K562 (cell line): ENCODE data around the gene IP6K3. TPM values are rescaled to one million over a fixed set of nuclear protein-coding genes. Genes with fewer than 3 reads are reported as not detected.
A peak's percentile ranks its signal among the peaks of the same experiment; 100 is the strongest.

Experiments
- ATAC-seq: fragments of 200-7000 bp; cut with Tn5 transposase; 3 replicates; pipeline ENCODE4 v1.9.1; 2020; ENCODE audit warnings: moderate library complexity
- BruUV-seq: library from RNA; stranded (reverse); fragments of 400-500 nt; replicated peaks from 2 replicates; lab custom pipeline; 2021; lab: Mats Ljungman, UMichigan
- CTCF ChIA-PET: fragments of 300-600 bp; formaldehyde crosslinking; extraction: SDS; loops from one replicate; lab custom pipeline; 2021; ENCODE audit warnings: low intra/inter-chr PET ratio; lab: Yijun Ruan, JAX
- POLR2A ChIA-PET: fragments of 300-600, 350-650 bp; sonication (Branson Sonifier 250); formaldehyde crosslinking; extraction: SDS; loops from one replicate; lab custom pipeline; 2021; ENCODE audit warnings: antibody characterized with exemption, inconsistent platforms; lab: Yijun Ruan, JAX
- DNase-seq, 4 experiments: peaks; one replicate each; pipeline versions ENCODE4 v3.0.0 to v3.0.0-alpha.2; 2011 to 2018; ENCODE audit warnings: low spot score in 3 of 4, mixed read lengths in 3 of 4; ENCODE audit errors: extremely low read depth in 1 of 4
- FAIRE-seq: peaks from 2 replicates; lab custom pipeline; 2011; peaks lifted over from hg19 to GRCh38; lab: Jason Lieb, UNC
- H2AFZ ChIP-seq: 2 replicates; pipeline ENCODE4 v1.6.0; 2011; ENCODE audit warnings: low read depth, low read length, control low read depth, inconsistent platforms
- H3K27ac ChIP-seq: fragments of 200-600 bp; 3 replicates; pipeline ENCODE4 v1.8.0; 2011; ENCODE audit warnings: low read depth, mild to moderate bottlenecking, control low read depth, inconsistent platforms, low read length, moderate library complexity, mixed read lengths; ENCODE audit errors: extremely low read depth
- H3K27me3 ChIP-seq, 2 experiments: fragments of 300-600 bp in 1 of 2; 2 replicates in 1 of 2; 3 replicates in 1 of 2; pipeline versions ENCODE4 v1.6.0 to v1.8.0; 2011; ENCODE audit warnings: inconsistent platforms in 2 of 2, low read length in 2 of 2, mild to moderate bottlenecking in 1 of 2, mixed read lengths in 1 of 2, moderate library complexity in 1 of 2; ENCODE audit not compliant: control insufficient read depth in 2 of 2, insufficient read depth in 2 of 2
- H3K36me3 ChIP-seq: fragments of 300-600 bp; 3 replicates; pipeline ENCODE4 v1.8.0; 2011; ENCODE audit warnings: mild to moderate bottlenecking, low read length, inconsistent platforms; ENCODE audit not compliant: control insufficient read depth, insufficient read depth
- H3K4me1 ChIP-seq, 2 experiments: fragments of 200-600 bp in 1 of 2; replicated peaks in 1 of 2; 2 replicates in 1 of 2; 3 replicates in 1 of 2; pipeline versions ENCODE4 v1.5.1 to v1.8.0; 2011; ENCODE audit warnings: inconsistent platforms in 2 of 2, low read length in 2 of 2, mild to moderate bottlenecking in 1 of 2, mixed read lengths in 1 of 2, moderate library complexity in 1 of 2; ENCODE audit not compliant: control insufficient read depth in 2 of 2, insufficient read depth in 2 of 2
- H3K4me2 ChIP-seq: 2 replicates; pipeline ENCODE4 v1.6.1; 2011; ENCODE audit warnings: low read length, control low read depth, inconsistent platforms, mixed read lengths; ENCODE audit not compliant: insufficient read depth
- H3K4me3 ChIP-seq: fragments of 200-600 bp; sonication (generic), shearing (Covaris generic); 2 replicates; pipeline ENCODE4 v1.5.1; 2016; ENCODE audit warnings: control low read depth, inconsistent platforms
- H3K79me2 ChIP-seq: fragments of 200-600 bp; 3 replicates; pipeline ENCODE4 v1.8.0; 2011; ENCODE audit warnings: low read length, inconsistent platforms; ENCODE audit not compliant: control insufficient read depth, insufficient read depth
- H3K9ac ChIP-seq, 2 experiments: 2 replicates each; pipeline versions ENCODE4 v1.6.0 to v1.6.1; 2011; ENCODE audit warnings: low read depth in 2 of 2, low read length in 2 of 2, control low read depth in 1 of 2, inconsistent platforms in 1 of 2, mild to moderate bottlenecking in 1 of 2, mixed read lengths in 1 of 2; ENCODE audit not compliant: insufficient read depth in 1 of 2
- H3K9me1 ChIP-seq: one replicate; pipeline ENCODE4 v1.6.0; 2011; ENCODE audit warnings: inconsistent platforms, mild to moderate bottlenecking, low read length, moderate library complexity; ENCODE audit not compliant: control insufficient read depth, insufficient read depth
- H3K9me3 ChIP-seq: replicated peaks from 2 replicates; pipeline ENCODE4 v1.5.1; 2011; ENCODE audit warnings: low read depth, low read length, inconsistent platforms; ENCODE audit not compliant: control insufficient read depth, insufficient read depth
- H4K20me1 ChIP-seq: replicated peaks from 2 replicates; pipeline ENCODE4 v1.6.1; 2011; ENCODE audit warnings: low read length, inconsistent platforms, mixed read lengths; ENCODE audit not compliant: control insufficient read depth, insufficient read depth
- BCOR ChIP-seq: fragments of 450-650 bp; IDR thresholded peaks from 2 replicates; pipeline ENCODE4 v1.6.1; 2016
- FOSL1 ChIP-seq: fragments of 200-800 bp; sonication (Bioruptor generic); conservative IDR thresholded peaks from 2 replicates; pipeline ENCODE4 v1.6.1; 2016; ENCODE audit warnings: missing genetic modification characterization, missing compliant biosample characterization
- ILF3 ChIP-seq: fragments of 450-650 bp; IDR thresholded peaks from 2 replicates; pipeline ENCODE4 v1.6.1; 2018; ENCODE audit warnings: antibody characterized with exemption, mild to moderate bottlenecking, moderate library complexity, borderline replicate concordance
- L3MBTL2 ChIP-seq: fragments of 450-650 bp; IDR thresholded peaks from 2 replicates; pipeline ENCODE4 v1.6.1; 2016; ENCODE audit warnings: mild to moderate bottlenecking, moderate library complexity
- MIER1 ChIP-seq: fragments of 450-650 bp; IDR thresholded peaks from 2 replicates; pipeline ENCODE4 v1.6.1; 2016; ENCODE audit warnings: antibody characterized with exemption, mild to moderate bottlenecking, low read depth
- NCOA2 ChIP-seq, 2 experiments: fragments of 450-650 bp; IDR thresholded peaks; 2 replicates each; pipeline ENCODE4 v1.6.1; 2018; ENCODE audit warnings: mild to moderate bottlenecking in 2 of 2, moderate library complexity in 1 of 2; ENCODE audit not compliant: partially characterized antibody in 2 of 2
- NR2C1 ChIP-seq, 2 experiments: fragments of 450-650 bp; IDR thresholded peaks; 2 replicates each; pipeline ENCODE4 v1.6.1; 2017; ENCODE audit warnings: mild to moderate bottlenecking in 2 of 2, antibody characterized with exemption in 1 of 2, inconsistent platforms in 1 of 2, missing compliant biosample characterization in 1 of 2, missing genetic modification characterization in 1 of 2
- RBM39 ChIP-seq: fragments of 200-400 bp; formaldehyde crosslinking; optimal IDR thresholded peaks from 2 replicates; pipeline ENCODE3; 2018; ENCODE audit warnings: low read depth, low read length
- SIN3A ChIP-seq, 2 experiments: fragments of 150-350 bp in 1 of 2; IDR thresholded peaks; 2 replicates each; pipeline ENCODE4 v1.6.1; 2011 to 2016; ENCODE audit warnings: borderline replicate concordance in 2 of 2, low read depth in 2 of 2, low read length in 2 of 2, mild to moderate bottlenecking in 2 of 2, moderate library complexity in 2 of 2; ENCODE audit not compliant: control insufficient read depth in 1 of 2
- TRIM25 ChIP-seq: fragments of 450-650 bp; IDR thresholded peaks from 2 replicates; pipeline ENCODE4 v1.7.0; 2016; ENCODE audit warnings: borderline replicate concordance
- ZNF3 ChIP-seq: fragments of 250-450 bp; sonication (Bioruptor Pico); IDR thresholded peaks from 2 replicates; pipeline ENCODE4 v1.5.0; 2021; ENCODE audit warnings: mild to moderate bottlenecking, moderate library complexity
- ZNF407 ChIP-seq: fragments of 450-650 bp; IDR thresholded peaks from 2 replicates; pipeline ENCODE4 v1.6.1; 2016; ENCODE audit warnings: low read depth
- WGBS: fragments of 100-300 bp; shearing (Covaris generic); methylation state at CpG from one replicate; pipeline ENCODE4 v1.1.6; 2016; ENCODE audit warnings: low coverage, mixed read lengths; ENCODE audit not compliant: insufficient coverage; ENCODE audit errors: missing lambda C conversion rate; 5-methylcytosine and 5-hydroxymethylcytosine counted together
- in situ Hi-C: fragments of 300-500 bp; cut with MboI; formaldehyde crosslinking; loops from 4 replicates; pipeline ENCODE4 v1.15.0; 2018; ENCODE audit warnings: inconsistent platforms, mixed read lengths
- intact Hi-C: fragments of 100-400 bp; cut with micrococcal nuclease; formaldehyde crosslinking; loops from 2 replicates; pipeline ENCODE4 v1.14.2; 2022
- polyA plus RNA-seq, 8 experiments: library from polyadenylated mRNA; depleted of rRNA in 4 of 8; stranded (reverse) in 5 of 8; unstranded in 3 of 8; fragments of >200 nt; fragmentation: Nextera tagmentation in 2 of 8; fragmentation: Illumina TruSeq in 1 of 8; extraction: Ambion mirVana in 2 of 8; extraction: Trizol in 1 of 8; gene quantifications; 2 replicates each; pipeline versions ENCODE4 v1.2.1 to v1.2.3, GENCODE V29; 2011 to 2014; ENCODE audit warnings: inconsistent platforms in 1 of 8, missing spikeins in 1 of 8
- total RNA-seq, 7 experiments: library from RNA; depleted of rRNA in 6 of 7; stranded (reverse); fragments of >200 nt in 6 of 7; fragmentation: Illumina TruSeq in 2 of 7; extraction: Trizol in 2 of 7; gene quantifications; 2 replicates each; pipeline versions ENCODE4 v1.2.1 to v1.2.3, GENCODE V29; 2011 to 2021; ENCODE audit warnings: low replicate concordance in 1 of 7

The IP6K3 gene
- total and polyA plus RNA-seq, 9 of the 15 experiments (the other 6 are each of a cell fraction or from before 2014, with no cell fraction given), result not detected

GRCh38 chr6:33787346-33787953, 40.7 kb upstream of the IP6K3 start:
- H3K4me1 ChIP-seq, result peaks cover 10 to 17% of the 10 kb centered on the region in 2 experiments; a peak in 4 of 5 replicates
- ChIA-PET POLR2A (interaction anchor here (0.9 to 2.0 kb wide), 5 partner anchors 9 to 16 kb away, joined by 3 to 12 read pairs (median 4); no protein-coding TSS in a partner anchor), CTCF (no interaction called here)
- WGBS, result 44% methylated on average over 7 of the region's 7 CpGs
- DNase-seq, result peak in 2 of 4 experiments; percentile 29 to 34
- no peaks in the 10 kb centered on the region for H4K20me1 ChIP-seq
- H3K9me1 ChIP-seq, result peaks cover 4% of the 10 kb centered on the region
- H3K79me2 ChIP-seq, result peaks cover 25% of the 10 kb centered on the region
- BruUV-seq, result TSS peak; percentile 65
- in situ Hi-C loops (no loop called here), intact Hi-C loops (no loop called here)
- peaks cover 8 to 13% of the 10 kb centered on the region in 2 experiments; a peak in 4 of 5 replicates for H3K27me3 ChIP-seq
- peaks cover 40% of the 10 kb centered on the region; the same call in 2 of the 3 replicates for H3K36me3 ChIP-seq
- peak overlapping the region; percentile 83 to 96; a peak in 3 of 4 replicates for H3K9ac ChIP-seq
- H3K27ac ChIP-seq, result peak overlapping the region; percentile 76; the same call in 2 of the 3 replicates
- no peak overlapping the region for H2AFZ ChIP-seq
- H3K4me2 ChIP-seq, result peak overlapping the region; percentile 93
- no peak for FAIRE-seq
- no peak for ATAC-seq
- H3K4me3 ChIP-seq, result peak overlapping the region; percentile 86
- no peaks in the 10 kb centered on the region for H3K9me3 ChIP-seq
- TF ChIP-seq ILF3 (no peak), SIN3A (IDR thresholded peaks at IDR 0.05; ENCODE audit: borderline replicate concordance in 2 of 2, control insufficient read depth in 1 of 2, low read depth in 2 of 2, low read length in 2 of 2) (peak in 1 of 2 experiments; percentile 31; a peak in 1 of 4 replicates), ZNF407 (no peak), RBM39 (no peak), MIER1 (no peak), ZNF3 (CRISPR knock-in tag) (no peak), FOSL1 (peak; percentile 43), NCOA2 (IDR thresholded peaks at IDR 0.05; ENCODE audit: partially characterized antibody in 2 of 2) (no peak), NR2C1 (IDR thresholded peaks at IDR 0.05) (no peak), NR2C1 (tag; IDR thresholded peaks at IDR 0.05) (peak; percentile 38; the same call in 1 of the 2 replicates), BCOR (no peak), TRIM25 (no peak), L3MBTL2 (no peak)
